Activated naive CD8-positive, alpha-beta T cell treated with anti-CD3 and anti-CD28 coated beads, Interleukin-2, amount 50 U/mL, for 24 hours (primary cell): ENCODE measurements around the gene MYO7B.

Experiments used
- ATAC-seq: fragments of 150-1000 bp; cut with Tn5 transposase; one replicate; pipeline ENCODE4 v1.10.0; 2021
- DNase-seq: peaks from one replicate; pipeline ENCODE4 v3.0.0; 2021
- H3K27ac Mint-ChIP-seq: one replicate; pipeline ENCODE4 v1.8.0; 2021; ENCODE audit warnings: mild to moderate bottlenecking, mixed read lengths
- H3K27me3 Mint-ChIP-seq: one replicate; pipeline ENCODE4 v1.8.0; 2021; ENCODE audit warnings: mixed read lengths
- H3K36me3 Mint-ChIP-seq: one replicate; pipeline ENCODE4 v1.8.0; 2021; ENCODE audit warnings: low read depth, mixed read lengths
- H3K4me1 Mint-ChIP-seq: one replicate; pipeline ENCODE4 v1.8.0; 2021; ENCODE audit warnings: mixed read lengths
- H3K4me3 Mint-ChIP-seq: one replicate; pipeline ENCODE4 v1.8.0; 2021; ENCODE audit warnings: mild to moderate bottlenecking, moderate library complexity, mixed read lengths
- H3K9me3 Mint-ChIP-seq: one replicate; pipeline ENCODE4 v1.8.0; 2021; ENCODE audit warnings: mixed read lengths

Gene MYO7B

GRCh38 chr2:127608061-127609030 lies 72.9 kb downstream of the MYO7B start:
- H3K36me3 Mint-ChIP-seq, result no peaks in the 10 kb centered on the region
- no peaks in the 10 kb centered on the region for H3K27me3 Mint-ChIP-seq
- no peak for DNase-seq
- H3K4me1 Mint-ChIP-seq, result peaks cover 3% of the 10 kb centered on the region
- H3K4me3 Mint-ChIP-seq, result no peak overlapping the region
- ATAC-seq, result no peak
- H3K9me3 Mint-ChIP-seq, result peaks cover 4% of the 10 kb centered on the region
- H3K27ac Mint-ChIP-seq, result no peak overlapping the region

DNA sequence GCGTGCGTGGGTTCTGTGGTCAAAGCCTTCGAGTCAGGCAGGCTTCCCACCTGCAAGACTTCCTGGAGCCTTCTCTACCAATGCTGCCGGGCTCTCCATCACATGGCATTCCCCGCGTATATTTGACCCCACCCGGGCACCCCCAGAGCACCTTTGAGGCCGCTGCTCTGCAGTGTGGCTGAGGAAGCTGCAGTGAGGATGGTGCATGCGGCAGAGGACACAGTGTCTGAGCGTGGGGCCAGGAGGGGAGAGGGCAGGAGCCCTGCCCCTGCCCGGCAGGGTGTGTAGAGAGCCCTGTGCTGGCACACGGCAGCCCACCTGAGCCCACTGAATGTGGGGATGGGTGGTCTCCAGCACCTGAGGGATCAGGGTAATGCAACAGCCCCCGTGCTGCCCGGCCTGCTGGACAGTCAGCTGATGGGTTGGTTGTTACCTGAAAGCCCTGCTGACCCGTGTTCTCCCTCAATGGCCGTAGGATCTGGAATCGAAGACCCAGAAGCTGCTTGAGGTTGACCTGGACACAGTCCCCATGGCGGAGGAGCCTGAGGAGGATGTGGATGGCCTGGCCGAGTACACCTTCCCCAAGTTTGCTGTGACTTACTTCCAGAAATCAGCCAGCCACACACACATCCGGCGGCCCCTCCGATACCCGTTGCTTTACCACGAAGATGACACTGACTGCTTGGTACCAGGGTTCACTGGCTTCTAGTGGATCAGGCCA lies 73.7 kb downstream of the MYO7B start:
- H3K4me1 Mint-ChIP-seq, result peaks cover 1% of the 10 kb centered on the region
- H3K27me3 Mint-ChIP-seq, result no peaks in the 10 kb centered on the region
- no peak overlapping the region for H3K4me3 Mint-ChIP-seq
- H3K36me3 Mint-ChIP-seq, result no peaks in the 10 kb centered on the region
- ATAC-seq (no peak), DNase-seq (no peak)
- H3K9me3 Mint-ChIP-seq, result peaks cover 11% of the 10 kb centered on the region
- H3K27ac Mint-ChIP-seq, result no peak overlapping the region

DNA sequence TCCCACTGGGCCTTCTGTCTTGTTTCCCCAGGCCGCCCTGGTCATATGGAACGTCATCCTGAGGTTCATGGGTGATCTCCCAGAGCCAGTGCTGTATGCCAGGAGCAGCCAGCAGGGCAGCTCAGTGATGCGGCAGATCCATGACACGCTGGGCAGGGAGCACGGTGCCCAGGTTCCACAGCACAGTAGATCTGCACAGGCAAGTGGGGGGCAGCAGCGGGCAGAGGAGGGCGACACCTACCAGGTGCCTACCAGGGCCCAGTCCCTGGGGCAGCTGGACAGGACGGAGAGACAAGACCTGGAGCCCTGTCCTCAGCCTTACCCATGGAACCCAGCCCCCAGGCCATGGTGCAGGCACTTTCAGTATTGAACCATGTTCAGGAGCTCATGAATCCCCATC lies 74.3 kb downstream of the MYO7B start:
- Mint-ChIP-seq H3K27ac (no peak overlapping the region), H3K4me3 (no peak overlapping the region), H3K9me3 (peaks cover 11% of the 10 kb centered on the region), H3K27me3 (no peaks in the 10 kb centered on the region), H3K36me3 (no peaks in the 10 kb centered on the region), H3K4me1 (no peaks in the 10 kb centered on the region)
- no peak for DNase-seq
- ATAC-seq, result no peak

- ATAC-seq (no peak), DNase-seq (no peak)
- H3K36me3 Mint-ChIP-seq, result no peaks in the 10 kb centered on the region
- H3K4me1 Mint-ChIP-seq, result peaks cover under 1% of the 10 kb centered on the region
- H3K4me3 Mint-ChIP-seq, result no peak overlapping the region
- no peak overlapping the region for H3K27ac Mint-ChIP-seq
- peaks cover 11% of the 10 kb centered on the region for H3K9me3 Mint-ChIP-seq
- H3K27me3 Mint-ChIP-seq, result no peaks in the 10 kb centered on the region
These were observed 75.1 kb downstream of the MYO7B start for GRCh38 chr2:127610561-127610960.

GRCh38 chr2:127611076-127611925 lies 75.8 kb downstream of the MYO7B start:
- ATAC-seq (no peak), DNase-seq (no peak)
- Mint-ChIP-seq H3K4me3 (no peak overlapping the region), H3K36me3 (no peaks in the 10 kb centered on the region), H3K9me3 (peaks cover 11% of the 10 kb centered on the region), H3K27me3 (no peaks in the 10 kb centered on the region), H3K4me1 (peaks cover 7% of the 10 kb centered on the region), H3K27ac (no peak overlapping the region)

DNA sequence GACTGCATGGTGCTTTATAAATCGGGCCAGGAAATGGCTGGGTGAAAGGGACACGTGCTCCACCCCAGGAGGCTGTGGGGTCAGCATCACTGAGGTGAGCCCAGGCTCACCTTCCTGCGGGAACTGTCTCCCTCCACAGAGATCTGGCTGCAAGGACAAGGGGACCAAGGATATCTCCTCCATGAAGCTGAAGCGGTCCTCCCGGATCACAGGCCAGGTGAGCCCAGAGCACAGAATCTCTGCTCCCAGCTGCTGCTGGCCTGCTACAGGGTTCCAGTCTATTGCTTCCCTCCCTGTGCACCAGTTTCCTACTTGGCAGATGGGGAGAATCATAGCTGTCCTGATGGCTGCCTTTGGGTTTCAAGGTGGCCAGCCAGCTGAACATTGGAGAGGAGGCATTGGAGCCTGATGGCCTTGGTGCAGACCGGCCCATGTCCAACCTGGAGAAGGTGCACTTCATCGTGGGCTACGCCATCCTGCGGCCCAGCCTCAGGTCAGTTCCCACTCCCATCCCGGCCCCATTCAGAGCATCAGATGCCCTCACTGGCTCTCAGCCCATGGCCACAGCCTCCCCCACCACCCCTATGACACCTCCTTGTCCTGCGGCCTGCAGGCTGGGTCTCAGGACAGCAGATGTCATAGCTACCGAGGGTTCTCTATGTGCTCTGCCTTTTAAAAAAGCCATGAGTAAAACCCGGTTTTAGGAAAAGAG lies 76.8 kb downstream of the MYO7B start:
- Mint-ChIP-seq H3K27me3 (peaks cover 4% of the 10 kb centered on the region), H3K36me3 (no peaks in the 10 kb centered on the region), H3K4me3 (no peak overlapping the region), H3K27ac (no peak overlapping the region), H3K4me1 (peaks cover 10% of the 10 kb centered on the region), H3K9me3 (peaks cover 11% of the 10 kb centered on the region)
- ATAC-seq (no peak), DNase-seq (no peak)

DNA sequence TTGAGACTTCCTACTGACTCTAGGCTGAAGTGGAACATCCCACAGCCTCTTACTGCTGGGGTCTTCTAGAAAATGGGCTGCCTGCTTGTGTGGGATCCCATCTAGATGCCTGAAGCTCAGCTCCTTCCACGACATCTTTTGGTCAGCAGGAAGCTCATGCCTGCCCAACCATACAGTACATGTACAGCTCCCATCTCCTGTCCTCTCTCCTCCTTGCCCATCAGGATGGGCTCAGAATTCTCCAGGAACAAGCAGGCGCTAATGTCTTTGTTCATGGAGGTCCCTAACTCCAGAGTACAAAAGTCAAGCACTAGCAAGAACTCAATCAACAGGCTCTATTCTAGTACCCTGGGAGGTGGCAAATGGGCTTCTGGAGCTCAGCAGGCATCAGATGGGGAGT lies 78.8 kb downstream of the MYO7B start:
- Mint-ChIP-seq H3K36me3 (no peaks in the 10 kb centered on the region), H3K27ac (no peak overlapping the region), H3K27me3 (peaks cover 8% of the 10 kb centered on the region), H3K4me1 (peaks cover 10% of the 10 kb centered on the region), H3K4me3 (no peak overlapping the region), H3K9me3 (peaks cover 11% of the 10 kb centered on the region)
- ATAC-seq (no peak), DNase-seq (no peak)

GRCh38 chr2:127614731-127615130 lies 79.2 kb downstream of the MYO7B start:
- Mint-ChIP-seq H3K36me3 (no peaks in the 10 kb centered on the region), H3K27me3 (peaks cover 8% of the 10 kb centered on the region), H3K27ac (no peak overlapping the region), H3K4me3 (no peak overlapping the region), H3K9me3 (peaks cover 11% of the 10 kb centered on the region), H3K4me1 (peaks cover 13% of the 10 kb centered on the region)
- DNase-seq (no peak), ATAC-seq (no peak)

DNA sequence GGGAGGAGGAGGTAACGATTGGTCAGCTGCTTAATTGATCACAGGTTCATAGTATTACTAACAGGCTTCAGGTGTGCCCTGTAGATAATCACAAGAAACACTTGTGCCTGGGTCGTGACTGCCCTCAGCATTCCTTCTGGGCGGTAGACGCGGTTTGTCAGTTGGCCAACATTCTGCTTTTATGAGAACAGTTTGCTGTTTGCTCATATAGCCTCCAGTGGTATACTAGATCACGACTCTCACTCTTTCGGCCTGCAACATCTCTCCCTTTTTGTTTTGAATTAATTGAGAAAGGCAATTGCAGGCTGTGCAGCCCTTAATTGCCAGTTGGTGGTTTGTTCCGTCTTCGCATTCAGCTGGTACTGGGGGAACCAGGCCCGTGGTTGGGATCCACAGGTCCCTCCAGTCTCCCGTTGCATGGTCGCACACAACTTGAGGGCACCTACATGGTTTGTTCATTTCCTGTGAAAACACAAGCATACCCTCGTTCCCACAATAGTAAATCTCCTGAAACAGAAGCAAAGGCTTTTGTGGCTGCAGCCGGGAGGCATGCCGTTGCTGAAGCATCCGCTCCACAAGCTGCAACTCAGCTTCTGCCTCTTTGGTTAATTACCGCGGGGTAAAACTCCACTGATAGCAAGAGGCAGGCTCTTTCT lies 80.2 kb downstream of the MYO7B start:
- H3K27me3 Mint-ChIP-seq, result peaks cover 8% of the 10 kb centered on the region
- H3K4me1 Mint-ChIP-seq, result peaks cover 13% of the 10 kb centered on the region
- H3K9me3 Mint-ChIP-seq, result peaks cover 11% of the 10 kb centered on the region
- DNase-seq, result no peak
- no peaks in the 10 kb centered on the region for H3K36me3 Mint-ChIP-seq
- H3K27ac Mint-ChIP-seq, result no peak overlapping the region
- ATAC-seq, result no peak
- no peak overlapping the region for H3K4me3 Mint-ChIP-seq

GRCh38 chr2:127618551-127619202 lies 83.2 kb downstream of the MYO7B start:
- no peak overlapping the region for H3K27ac Mint-ChIP-seq
- DNase-seq (no peak), ATAC-seq (no peak)
- no peak overlapping the region for H3K4me3 Mint-ChIP-seq
- peaks cover 4% of the 10 kb centered on the region for H3K9me3 Mint-ChIP-seq
- H3K4me1 Mint-ChIP-seq, result peaks cover 13% of the 10 kb centered on the region
- H3K27me3 Mint-ChIP-seq, result peaks cover 8% of the 10 kb centered on the region
- no peaks in the 10 kb centered on the region for H3K36me3 Mint-ChIP-seq

DNA sequence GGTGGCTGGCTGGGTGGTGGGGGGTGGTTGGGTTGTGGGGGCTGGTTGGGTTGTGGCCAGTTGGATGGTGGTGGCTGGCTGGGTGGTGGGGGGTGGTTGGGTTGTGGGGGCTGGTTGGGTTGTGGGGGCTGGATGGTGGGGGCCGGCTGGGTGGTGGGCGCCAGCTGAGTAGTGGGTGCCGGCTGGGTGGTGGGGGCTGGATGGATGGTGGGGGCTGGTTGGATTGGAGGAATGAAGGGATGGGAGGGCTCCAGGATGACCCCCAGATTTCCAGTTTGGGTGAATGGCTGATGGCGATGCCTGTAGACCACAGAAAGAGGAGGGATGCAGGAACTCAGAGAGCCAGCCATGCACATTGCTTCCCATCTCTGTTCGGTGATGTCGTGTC lies 83.7 kb downstream of the MYO7B start:
- H3K4me1 Mint-ChIP-seq, result peaks cover 13% of the 10 kb centered on the region
- H3K27me3 Mint-ChIP-seq, result peaks cover 8% of the 10 kb centered on the region
- H3K9me3 Mint-ChIP-seq, result no peaks in the 10 kb centered on the region
- DNase-seq, result no peak
- H3K36me3 Mint-ChIP-seq, result no peaks in the 10 kb centered on the region
- H3K27ac Mint-ChIP-seq, result no peak overlapping the region
- no peak for ATAC-seq
- no peak overlapping the region for H3K4me3 Mint-ChIP-seq

DNA sequence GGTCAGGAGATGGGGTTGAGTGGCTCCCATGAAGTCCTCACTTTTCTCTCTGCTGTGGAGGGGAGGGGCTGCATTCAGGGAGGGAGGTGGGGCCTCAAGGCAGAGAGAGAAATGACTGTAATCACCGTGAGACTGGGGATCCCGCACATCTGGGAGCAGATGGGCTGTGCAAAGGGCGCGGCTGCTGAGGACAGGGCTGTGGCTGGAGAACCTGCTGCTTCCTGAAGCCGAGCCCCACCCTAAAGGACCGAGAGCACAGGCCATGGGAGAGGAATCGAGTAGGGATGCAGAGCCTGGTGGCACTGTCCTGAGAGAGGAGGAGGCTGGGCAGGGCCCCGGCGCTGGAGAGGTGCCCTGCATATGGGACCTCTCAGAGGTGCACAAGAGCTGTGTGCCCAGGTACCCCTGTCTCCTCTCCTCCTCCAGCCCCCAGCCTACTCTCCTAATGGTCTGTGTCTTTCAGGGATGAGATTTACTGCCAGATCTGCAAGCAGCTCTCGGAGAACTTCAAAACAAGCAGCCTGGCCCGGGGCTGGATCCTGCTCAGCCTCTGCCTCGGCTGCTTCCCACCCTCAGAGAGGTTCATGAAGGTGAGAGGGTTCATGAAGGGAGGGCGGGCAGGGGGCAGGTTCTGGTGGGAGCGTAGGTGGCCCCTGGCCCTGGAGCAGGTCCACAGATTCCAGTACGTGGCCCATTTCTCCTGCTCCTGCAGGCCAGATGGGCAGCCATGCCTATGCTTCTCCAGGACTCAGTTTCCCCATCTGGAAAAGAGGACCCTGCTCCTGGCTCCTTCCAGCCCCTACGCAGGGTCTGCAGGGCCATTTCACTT lies 84.6 kb downstream of the MYO7B start:
- no peaks in the 10 kb centered on the region for H3K9me3 Mint-ChIP-seq
- ATAC-seq (no peak), DNase-seq (no peak)
- no peak overlapping the region for H3K27ac Mint-ChIP-seq
- H3K4me3 Mint-ChIP-seq, result no peak overlapping the region
- peaks cover 8% of the 10 kb centered on the region for H3K27me3 Mint-ChIP-seq
- peaks cover 13% of the 10 kb centered on the region for H3K4me1 Mint-ChIP-seq
- no peaks in the 10 kb centered on the region for H3K36me3 Mint-ChIP-seq
